Measurements from ENCODE around the gene CLDND1. TPM values are rescaled to one million over a fixed set of nuclear protein-coding genes. Genes with fewer than 3 reads are reported as not detected.

The CLDND1 gene
- total and polyA plus RNA-seq, 2 of the 13 experiments (the other 11 are each of a cell fraction or from before 2014, with no cell fraction given): 50.8 to 121 TPM

DNA sequence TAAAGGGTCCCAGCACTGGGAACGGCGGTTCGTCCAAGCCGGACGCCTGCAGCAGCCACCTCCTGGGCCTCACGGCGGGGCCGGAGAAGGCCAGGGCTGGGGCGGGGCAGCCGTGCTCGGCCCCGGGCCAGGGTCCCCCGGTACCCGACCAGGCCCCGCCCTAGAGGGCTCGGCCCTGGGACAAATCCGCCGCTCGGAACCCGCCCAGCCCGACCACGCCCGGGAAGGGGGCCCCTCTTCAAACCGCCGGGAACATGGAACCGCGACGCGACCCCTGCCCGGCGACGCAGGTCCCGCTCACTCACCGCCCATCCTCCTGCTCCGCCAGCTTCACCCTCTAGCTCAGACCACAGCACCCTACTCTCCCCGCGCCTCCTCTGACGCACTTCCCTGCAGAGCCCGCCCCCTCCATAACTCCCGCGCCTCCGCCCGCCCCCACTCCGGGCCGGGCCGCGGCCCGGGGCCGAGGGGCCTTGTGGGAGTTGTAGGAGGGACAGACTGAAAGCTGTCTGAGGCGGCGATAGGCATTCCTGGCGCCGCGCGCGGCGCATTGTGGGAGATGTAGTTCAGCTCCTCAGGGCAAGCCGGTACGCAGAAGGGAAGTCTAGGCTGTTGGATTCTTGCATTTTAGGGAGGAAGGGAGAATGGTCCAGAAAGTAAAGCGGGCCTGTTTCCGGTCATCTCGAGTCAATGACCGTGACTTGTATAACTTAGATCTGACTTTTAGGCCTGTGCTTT is at the start of gene CLDND1 (continued):
- TF ChIP-seq ZNF383 (CRISPR knock-in tag; IDR thresholded peaks at IDR 0.05; ENCODE audit: borderline replicate concordance): no peak
- no peak for TF ChIP-seq SIN3B (IDR thresholded peaks at IDR 0.05; ENCODE audit: low read length)
- no peak for TF ChIP-seq NPAS2 (CRISPR knock-in tag; IDR thresholded peaks at IDR 0.05; ENCODE audit: borderline replicate concordance)
- TF ChIP-seq, protein P1, sequence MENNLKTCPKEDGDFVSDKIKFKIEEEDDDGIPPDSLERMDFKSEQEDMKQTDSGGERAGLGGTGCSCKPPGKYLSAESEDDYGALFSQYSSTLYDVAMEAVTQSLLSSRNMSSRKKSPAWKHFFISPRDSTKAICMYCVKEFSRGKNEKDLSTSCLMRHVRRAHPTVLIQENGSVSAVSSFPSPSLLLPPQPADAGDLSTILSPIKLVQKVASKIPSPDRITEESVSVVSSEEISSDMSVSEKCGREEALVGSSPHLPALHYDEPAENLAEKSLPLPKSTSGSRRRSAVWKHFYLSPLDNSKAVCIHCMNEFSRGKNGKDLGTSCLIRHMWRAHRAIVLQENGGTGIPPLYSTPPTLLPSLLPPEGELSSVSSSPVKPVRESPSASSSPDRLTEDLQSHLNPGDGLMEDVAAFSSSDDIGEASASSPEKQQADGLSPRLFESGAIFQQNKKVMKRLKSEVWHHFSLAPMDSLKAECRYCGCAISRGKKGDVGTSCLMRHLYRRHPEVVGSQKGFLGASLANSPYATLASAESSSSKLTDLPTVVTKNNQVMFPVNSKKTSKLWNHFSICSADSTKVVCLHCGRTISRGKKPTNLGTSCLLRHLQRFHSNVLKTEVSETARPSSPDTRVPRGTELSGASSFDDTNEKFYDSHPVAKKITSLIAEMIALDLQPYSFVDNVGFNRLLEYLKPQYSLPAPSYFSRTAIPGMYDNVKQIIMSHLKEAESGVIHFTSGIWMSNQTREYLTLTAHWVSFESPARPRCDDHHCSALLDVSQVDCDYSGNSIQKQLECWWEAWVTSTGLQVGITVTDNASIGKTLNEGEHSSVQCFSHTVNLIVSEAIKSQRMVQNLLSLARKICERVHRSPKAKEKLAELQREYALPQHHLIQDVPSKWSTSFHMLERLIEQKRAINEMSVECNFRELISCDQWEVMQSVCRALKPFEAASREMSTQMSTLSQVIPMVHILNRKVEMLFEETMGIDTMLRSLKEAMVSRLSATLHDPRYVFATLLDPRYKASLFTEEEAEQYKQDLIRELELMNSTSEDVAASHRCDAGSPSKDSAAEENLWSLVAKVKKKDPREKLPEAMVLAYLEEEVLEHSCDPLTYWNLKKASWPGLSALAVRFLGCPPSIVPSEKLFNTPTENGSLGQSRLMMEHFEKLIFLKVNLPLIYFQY (CRISPR knock-in tag; IDR thresholded peaks at IDR 0.05; ENCODE audit: borderline replicate concordance): peak; percentile 99
- no peak for TF ChIP-seq ZMYM3 (CRISPR knock-in tag; IDR thresholded peaks at IDR 0.05)
- TF ChIP-seq SAP130 (CRISPR knock-in tag; IDR thresholded peaks at IDR 0.05; ENCODE audit: low read depth): peak; percentile 72
- TF ChIP-seq MAFF (IDR thresholded peaks at IDR 0.05; ENCODE audit: low read depth, low read length): no peak
- peak; percentile 63 for TF ChIP-seq NFYC (CRISPR knock-in tag; IDR thresholded peaks at IDR 0.05)
- TF ChIP-seq, protein P2, sequence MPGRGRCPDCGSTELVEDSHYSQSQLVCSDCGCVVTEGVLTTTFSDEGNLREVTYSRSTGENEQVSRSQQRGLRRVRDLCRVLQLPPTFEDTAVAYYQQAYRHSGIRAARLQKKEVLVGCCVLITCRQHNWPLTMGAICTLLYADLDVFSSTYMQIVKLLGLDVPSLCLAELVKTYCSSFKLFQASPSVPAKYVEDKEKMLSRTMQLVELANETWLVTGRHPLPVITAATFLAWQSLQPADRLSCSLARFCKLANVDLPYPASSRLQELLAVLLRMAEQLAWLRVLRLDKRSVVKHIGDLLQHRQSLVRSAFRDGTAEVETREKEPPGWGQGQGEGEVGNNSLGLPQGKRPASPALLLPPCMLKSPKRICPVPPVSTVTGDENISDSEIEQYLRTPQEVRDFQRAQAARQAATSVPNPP (CRISPR knock-in tag; IDR thresholded peaks at IDR 0.05): no peak
- TF ChIP-seq PLRG1 (conservative IDR thresholded peaks at IDR 0.05): no peak
- no peak for TF ChIP-seq KLF9 (CRISPR knock-in tag; IDR thresholded peaks at IDR 0.05; ENCODE audit: low read depth)
- no peak for TF ChIP-seq PCBP2 (optimal IDR thresholded peaks at IDR 0.05; ENCODE audit: low read depth, low read length, poor library complexity, severe bottlenecking)
- peak; percentile 63 for TF ChIP-seq KMT2B (CRISPR knock-in tag; IDR thresholded peaks at IDR 0.05)
- no peak for TF ChIP-seq DDIT3 (CRISPR knock-in tag; IDR thresholded peaks at IDR 0.05)
- TF ChIP-seq, protein P3, sequence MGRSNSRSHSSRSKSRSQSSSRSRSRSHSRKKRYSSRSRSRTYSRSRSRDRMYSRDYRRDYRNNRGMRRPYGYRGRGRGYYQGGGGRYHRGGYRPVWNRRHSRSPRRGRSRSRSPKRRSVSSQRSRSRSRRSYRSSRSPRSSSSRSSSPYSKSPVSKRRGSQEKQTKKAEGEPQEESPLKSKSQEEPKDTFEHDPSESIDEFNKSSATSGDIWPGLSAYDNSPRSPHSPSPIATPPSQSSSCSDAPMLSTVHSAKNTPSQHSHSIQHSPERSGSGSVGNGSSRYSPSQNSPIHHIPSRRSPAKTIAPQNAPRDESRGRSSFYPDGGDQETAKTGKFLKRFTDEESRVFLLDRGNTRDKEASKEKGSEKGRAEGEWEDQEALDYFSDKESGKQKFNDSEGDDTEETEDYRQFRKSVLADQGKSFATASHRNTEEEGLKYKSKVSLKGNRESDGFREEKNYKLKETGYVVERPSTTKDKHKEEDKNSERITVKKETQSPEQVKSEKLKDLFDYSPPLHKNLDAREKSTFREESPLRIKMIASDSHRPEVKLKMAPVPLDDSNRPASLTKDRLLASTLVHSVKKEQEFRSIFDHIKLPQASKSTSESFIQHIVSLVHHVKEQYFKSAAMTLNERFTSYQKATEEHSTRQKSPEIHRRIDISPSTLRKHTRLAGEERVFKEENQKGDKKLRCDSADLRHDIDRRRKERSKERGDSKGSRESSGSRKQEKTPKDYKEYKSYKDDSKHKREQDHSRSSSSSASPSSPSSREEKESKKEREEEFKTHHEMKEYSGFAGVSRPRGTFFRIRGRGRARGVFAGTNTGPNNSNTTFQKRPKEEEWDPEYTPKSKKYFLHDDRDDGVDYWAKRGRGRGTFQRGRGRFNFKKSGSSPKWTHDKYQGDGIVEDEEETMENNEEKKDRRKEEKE (IDR thresholded peaks at IDR 0.05): no peak
- TF ChIP-seq CREB1 (IDR thresholded peaks at IDR 0.05): peak; percentile 65
- TF ChIP-seq CREB1 (CRISPR knock-in tag; IDR thresholded peaks at IDR 0.05): peak; percentile 90
- TF ChIP-seq KDM2A (CRISPR knock-in tag; IDR thresholded peaks at IDR 0.05; ENCODE audit: borderline replicate concordance, low read depth): peak; percentile 58; the same call in 1 of the 2 replicates
- no peak for TF ChIP-seq MEIS2 (CRISPR knock-in tag; IDR thresholded peaks at IDR 0.05)
- no peak for TF ChIP-seq NONO (IDR thresholded peaks at IDR 0.05)
- TF ChIP-seq NONO (CRISPR knock-in tag; conservative IDR thresholded peaks at IDR 0.05): 0 out of 2 replicates have a peak, but pooled peaks have one; percentile 69
- TF ChIP-seq, protein P4, sequence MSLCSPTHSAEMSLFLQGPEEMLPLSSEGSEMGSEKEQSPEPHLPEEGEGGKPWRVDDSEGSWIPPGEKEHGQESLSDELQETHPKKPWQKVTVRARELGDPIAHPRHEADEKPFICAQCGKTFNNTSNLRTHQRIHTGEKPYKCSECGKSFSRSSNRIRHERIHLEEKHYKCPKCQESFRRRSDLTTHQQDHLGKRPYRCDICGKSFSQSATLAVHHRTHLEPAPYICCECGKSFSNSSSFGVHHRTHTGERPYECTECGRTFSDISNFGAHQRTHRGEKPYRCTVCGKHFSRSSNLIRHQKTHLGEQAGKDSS (CRISPR knock-in tag; IDR thresholded peaks at IDR 0.05; ENCODE audit: borderline replicate concordance, low read depth): no peak

All from HepG2 (cell line).